Astrocyte (in vitro differentiated cells and primary cell): Measurements from ENCODE around the gene MRNIP.

Source experiments
- EZH2 ChIP-seq: IDR thresholded peaks from 2 replicates; pipeline ENCODE4 v1.6.1; 2012; ENCODE audit warnings: mild to moderate bottlenecking, low read length, inconsistent platforms; ENCODE audit not compliant: insufficient read depth
- TF ChIP-seq, protein P1 (sequence below): IDR thresholded peaks from 2 replicates; pipeline ENCODE4 v1.5.1; 2011; ENCODE audit warnings: low read depth, mild to moderate bottlenecking, inconsistent platforms, low read length, moderate library complexity; ENCODE audit not compliant: insufficient read depth

DNA sequence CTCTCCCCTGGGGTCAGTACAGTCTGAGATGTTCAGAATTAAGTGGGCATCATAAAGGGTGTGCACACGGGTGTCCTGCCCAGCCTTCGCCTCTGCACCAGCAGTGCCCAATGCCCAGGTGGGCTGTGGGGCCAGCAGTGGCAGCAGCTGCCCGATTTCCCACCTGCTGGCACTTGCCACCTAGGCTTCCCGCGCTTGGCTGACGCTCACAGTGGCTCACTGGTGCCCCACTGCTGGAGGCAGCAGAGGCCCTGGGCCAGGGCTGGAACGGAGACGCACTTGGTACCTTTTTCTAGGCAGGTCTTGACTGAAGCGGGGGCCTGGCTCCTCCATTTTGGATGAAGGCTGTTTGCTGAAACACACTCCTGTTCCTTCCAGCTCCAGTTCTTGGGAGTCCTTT, 17.0 kb downstream of the MRNIP start:
- TF ChIP-seq, protein P1, sequence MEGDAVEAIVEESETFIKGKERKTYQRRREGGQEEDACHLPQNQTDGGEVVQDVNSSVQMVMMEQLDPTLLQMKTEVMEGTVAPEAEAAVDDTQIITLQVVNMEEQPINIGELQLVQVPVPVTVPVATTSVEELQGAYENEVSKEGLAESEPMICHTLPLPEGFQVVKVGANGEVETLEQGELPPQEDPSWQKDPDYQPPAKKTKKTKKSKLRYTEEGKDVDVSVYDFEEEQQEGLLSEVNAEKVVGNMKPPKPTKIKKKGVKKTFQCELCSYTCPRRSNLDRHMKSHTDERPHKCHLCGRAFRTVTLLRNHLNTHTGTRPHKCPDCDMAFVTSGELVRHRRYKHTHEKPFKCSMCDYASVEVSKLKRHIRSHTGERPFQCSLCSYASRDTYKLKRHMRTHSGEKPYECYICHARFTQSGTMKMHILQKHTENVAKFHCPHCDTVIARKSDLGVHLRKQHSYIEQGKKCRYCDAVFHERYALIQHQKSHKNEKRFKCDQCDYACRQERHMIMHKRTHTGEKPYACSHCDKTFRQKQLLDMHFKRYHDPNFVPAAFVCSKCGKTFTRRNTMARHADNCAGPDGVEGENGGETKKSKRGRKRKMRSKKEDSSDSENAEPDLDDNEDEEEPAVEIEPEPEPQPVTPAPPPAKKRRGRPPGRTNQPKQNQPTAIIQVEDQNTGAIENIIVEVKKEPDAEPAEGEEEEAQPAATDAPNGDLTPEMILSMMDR: no peak
- no peak for TF ChIP-seq EZH2
